Transverse colon (tissue), 4 donors: ENCODE data around the gene DIP2B. TPM values are rescaled to one million over a fixed set of nuclear protein-coding genes. Genes with fewer than 3 reads are reported as not detected.

Experiments used
- DNase-seq: peaks from one replicate; pipeline ENCODE4 v3.0.0-alpha.2; 2019
- H3K27ac ChIP-seq, 4 donors: fragments of 200-600 bp; sonication (generic); 2 replicates each; pipeline ENCODE4 v1.5.1; 2016 to 2018; ENCODE audit warnings: inconsistent platforms in 4 of 4
- H3K27me3 ChIP-seq: fragments of 200-600 bp; sonication (generic); 2 replicates; pipeline ENCODE4 v1.5.1; 2017; ENCODE audit warnings: inconsistent platforms
- H3K36me3 ChIP-seq, 4 donors: fragments of 200-600 bp; sonication (generic); 2 replicates each; pipeline ENCODE4 v1.5.1; 2017 to 2019; ENCODE audit warnings: inconsistent platforms in 4 of 4
- H3K4me1 ChIP-seq, 4 donors: fragments of 200-600 bp; sonication (generic); 2 replicates each; pipeline ENCODE4 v1.5.1; 2017 to 2020; ENCODE audit warnings: inconsistent platforms in 4 of 4
- H3K4me3 ChIP-seq, 4 donors: fragments of 200-600 bp; sonication (generic); 1 replicate in 1 of 4; 2 replicates in 3 of 4; pipeline versions ENCODE4 v1.5.1 to v1.6.1; 2017 to 2019; ENCODE audit warnings: inconsistent platforms in 4 of 4
- H3K9me3 ChIP-seq, 2 donors: fragments of 200-600 bp; sonication (generic); 2 replicates each; pipeline ENCODE4 v1.5.1; 2017 to 2019; ENCODE audit warnings: inconsistent platforms in 2 of 2
- EP300 ChIP-seq: sonication (generic); formaldehyde crosslinking; IDR thresholded peaks from one replicate; pipeline ENCODE4 v1.6.1; 2017; ENCODE audit warnings: antibody characterized with exemption, low read depth
- POLR2A ChIP-seq: fragments of 450-650 bp; IDR thresholded peaks from one replicate; pipeline ENCODE4 v1.6.1; 2016; ENCODE audit warnings: antibody characterized with exemption, mild to moderate bottlenecking, moderate library complexity
- POLR2AphosphoS5 ChIP-seq, 3 donors: sonication (generic); formaldehyde crosslinking; IDR thresholded peaks; one replicate each; pipeline ENCODE4 v1.6.1; 2016; ENCODE audit warnings: antibody characterized with exemption in 3 of 3
- WGBS, 2 donors: methylation state at CpG; one replicate each; pipeline ENCODE4 v1.1.5; 2018; ENCODE audit warnings: low coverage in 1 of 2; 5-methylcytosine and 5-hydroxymethylcytosine counted together
- in situ Hi-C, 4 donors: fragments of 200-750 bp; cut with MboI; loops; one replicate each; pipeline versions ENCODE4 v1.15.0 to v1.15.1; 2017; ENCODE audit warnings: low sequenced_read_pairs in 3 of 4, low pct_ligation_motif_present in 1 of 4, low pct_unique_long_range_greater_than_20kb in 1 of 4
- intact Hi-C: fragments of 100-400 bp; cut with DNase I; formaldehyde crosslinking; loops from one replicate; pipeline ENCODE4 v1.15.1; 2023; ENCODE audit warnings: low total_unique reads
- total RNA-seq, 4 donors: library from RNA; depleted of rRNA; stranded (reverse); fragments of >200 nt; gene quantifications; one replicate each; pipeline ENCODE4 v1.1.0, GENCODE V29; 2016
- TF ChIP-seq, protein P1 (sequence below), 5 experiments: fragments of 200-600 bp in 3 of 5; fragments of 450-650 bp in 2 of 5; sonication (generic) in 3 of 5; IDR thresholded peaks; 1 replicate in 2 of 5; 2 replicates in 3 of 5; pipeline ENCODE4 v1.5.1; 2016 to 2017; ENCODE audit warnings: antibody characterized with exemption in 5 of 5, inconsistent platforms in 3 of 5, mild to moderate bottlenecking in 2 of 5, moderate library complexity in 1 of 5

Gene DIP2B
- total RNA-seq, 4 donors from 2014 or later, result 40.0 to 129 (median 57.9) TPM

DNA sequence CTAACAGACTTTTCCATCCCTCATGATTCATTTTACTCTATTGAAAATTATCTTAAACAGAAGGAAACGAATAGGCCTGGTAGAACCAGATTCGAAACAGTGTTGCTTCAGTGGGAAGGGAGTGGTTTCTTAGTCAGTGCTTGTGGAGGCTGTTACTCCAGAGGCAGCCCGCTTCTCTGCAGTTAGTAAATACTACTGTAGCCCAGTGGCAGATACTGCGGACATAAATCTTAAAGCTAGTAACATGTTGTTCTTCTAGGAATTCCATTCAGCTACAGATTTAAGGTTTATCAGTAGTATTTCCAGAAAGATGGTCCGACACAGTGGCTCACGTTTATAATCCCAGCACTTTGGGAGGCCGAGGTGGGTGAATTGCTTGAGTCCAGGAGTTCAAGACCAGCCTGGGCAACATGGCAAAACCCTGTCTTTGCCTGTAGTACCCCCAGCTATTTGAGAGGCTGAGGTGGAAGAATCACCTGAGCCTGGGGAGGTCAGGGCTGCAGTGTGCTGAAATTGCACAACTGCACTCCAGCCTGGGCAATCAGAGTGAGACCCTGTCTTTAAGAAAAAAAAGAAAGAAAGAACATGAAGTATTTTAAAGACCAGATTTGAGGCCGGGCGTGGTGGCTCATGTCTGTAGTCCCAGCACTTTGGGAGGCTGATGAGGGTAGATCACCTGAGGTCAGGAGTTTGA, 45.9 kb downstream of the DIP2B start:
- Histone ChIP-seq H3K4me3 (no peak overlapping the region), H3K9me3 (no peaks in the 10 kb centered on the region), H3K27me3 (no peaks in the 10 kb centered on the region), H3K4me1 (peaks cover 15 to 55% (median 37%) of the 10 kb centered on the region in 4 donors), H3K27ac (peak overlapping the region; percentile 70 to 84 (median 78)), H3K36me3 (no peaks in the 10 kb centered on the region)
- WGBS, 2 donors, result 59 to 60% methylated on average over 3 to 9 of the region's 9 CpGs
- in situ Hi-C loops, result loop anchor here in 1 of 4 donors (25.0 kb wide), 1 partner anchor 88 kb away; no protein-coding TSS in a partner anchor
- TF ChIP-seq EP300, result no peak
- TF ChIP-seq POLR2AphosphoS5 (IDR thresholded peaks at IDR 0.05), result no peak
- no peak for TF ChIP-seq POLR2A
- TF ChIP-seq, protein P1, sequence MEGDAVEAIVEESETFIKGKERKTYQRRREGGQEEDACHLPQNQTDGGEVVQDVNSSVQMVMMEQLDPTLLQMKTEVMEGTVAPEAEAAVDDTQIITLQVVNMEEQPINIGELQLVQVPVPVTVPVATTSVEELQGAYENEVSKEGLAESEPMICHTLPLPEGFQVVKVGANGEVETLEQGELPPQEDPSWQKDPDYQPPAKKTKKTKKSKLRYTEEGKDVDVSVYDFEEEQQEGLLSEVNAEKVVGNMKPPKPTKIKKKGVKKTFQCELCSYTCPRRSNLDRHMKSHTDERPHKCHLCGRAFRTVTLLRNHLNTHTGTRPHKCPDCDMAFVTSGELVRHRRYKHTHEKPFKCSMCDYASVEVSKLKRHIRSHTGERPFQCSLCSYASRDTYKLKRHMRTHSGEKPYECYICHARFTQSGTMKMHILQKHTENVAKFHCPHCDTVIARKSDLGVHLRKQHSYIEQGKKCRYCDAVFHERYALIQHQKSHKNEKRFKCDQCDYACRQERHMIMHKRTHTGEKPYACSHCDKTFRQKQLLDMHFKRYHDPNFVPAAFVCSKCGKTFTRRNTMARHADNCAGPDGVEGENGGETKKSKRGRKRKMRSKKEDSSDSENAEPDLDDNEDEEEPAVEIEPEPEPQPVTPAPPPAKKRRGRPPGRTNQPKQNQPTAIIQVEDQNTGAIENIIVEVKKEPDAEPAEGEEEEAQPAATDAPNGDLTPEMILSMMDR (IDR thresholded peaks at IDR 0.05), result no peak
- intact Hi-C loops, result no loop called here
- peak; percentile 53 for DNase-seq

DNA sequence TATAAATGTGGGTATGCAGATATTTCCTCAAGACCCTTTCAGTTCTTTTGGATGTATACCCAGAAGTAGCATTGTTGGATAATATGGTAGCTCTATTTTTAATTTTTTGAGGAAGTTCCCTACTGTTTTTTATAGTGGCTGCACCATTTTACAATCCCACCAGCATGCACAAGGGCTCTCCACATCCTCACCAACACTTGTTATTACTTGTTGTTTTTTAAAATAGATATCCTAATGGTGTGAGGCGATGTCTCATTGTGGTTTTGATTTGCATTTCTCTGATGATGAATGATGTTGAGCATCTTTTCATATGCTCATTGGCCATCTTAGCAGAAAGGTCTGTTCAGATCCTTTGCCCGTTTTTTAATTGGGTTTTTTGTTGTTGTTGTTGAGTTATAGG, 47.1 kb downstream of the DIP2B start:
- Histone ChIP-seq H3K4me3 (no peak overlapping the region), H3K4me1 (peaks cover 15 to 53% (median 28%) of the 10 kb centered on the region in 4 donors), H3K36me3 (no peaks in the 10 kb centered on the region), H3K27ac (no peak overlapping the region), H3K27me3 (no peaks in the 10 kb centered on the region), H3K9me3 (no peaks in the 10 kb centered on the region)
- in situ Hi-C loops, result loop anchor here in 1 of 4 donors (25.0 kb wide), 1 partner anchor 90 kb away; no protein-coding TSS in a partner anchor
- TF ChIP-seq POLR2AphosphoS5 (IDR thresholded peaks at IDR 0.05) (no peak), POLR2A (no peak), EP300 (no peak)
- TF ChIP-seq, protein P1 (IDR thresholded peaks at IDR 0.05), result no peak
- no peak for DNase-seq
- WGBS, 2 donors, result 86 to 100% methylated on average over 2 of the region's 2 CpGs
- intact Hi-C loops, result no loop called here

- in situ Hi-C loops, result loop anchor here in 1 of 4 donors (25.0 kb wide), 1 partner anchor 92 kb away; no protein-coding TSS in a partner anchor
- H3K9me3 ChIP-seq, result no peaks in the 10 kb centered on the region
- 90 to 96% methylated on average over 1 to 13 of the region's 13 CpGs for WGBS, 2 donors
- H3K27me3 ChIP-seq, result no peaks in the 10 kb centered on the region
- no peaks in the 10 kb centered on the region for H3K36me3 ChIP-seq
- no peak for DNase-seq
- H3K27ac ChIP-seq, result no peak overlapping the region
- H3K4me3 ChIP-seq, result no peak overlapping the region
- TF ChIP-seq POLR2AphosphoS5 (IDR thresholded peaks at IDR 0.05) (no peak), POLR2A (no peak), EP300 (no peak)
- TF ChIP-seq, protein P1 (IDR thresholded peaks at IDR 0.05), result no peak
- H3K4me1 ChIP-seq, result peaks cover 5 to 26% (median 11%) of the 10 kb centered on the region in 4 donors
- intact Hi-C loops, result no loop called here
Observed at GRCh38 chr12:50554651-50555050, 49.9 kb downstream of the DIP2B start.

- Histone ChIP-seq H3K4me1 (peaks cover 0 to 18% (median 4%) of the 10 kb centered on the region in 4 donors), H3K4me3 (no peak overlapping the region), H3K9me3 (no peaks in the 10 kb centered on the region), H3K27ac (no peak overlapping the region), H3K36me3 (no peaks in the 10 kb centered on the region), H3K27me3 (no peaks in the 10 kb centered on the region)
- in situ Hi-C loops, result loop anchor here in 1 of 4 donors (25.0 kb wide), 1 partner anchor 93 kb away; no protein-coding TSS in a partner anchor
- intact Hi-C loops, result no loop called here
- no peak for TF ChIP-seq POLR2A
- TF ChIP-seq, protein P1 (IDR thresholded peaks at IDR 0.05), result no peak
- no peak for TF ChIP-seq EP300
- TF ChIP-seq POLR2AphosphoS5 (IDR thresholded peaks at IDR 0.05), result no peak
- no peak for DNase-seq
- whole genome bisulfite sequencing, 2 donors, result 86 to 91% methylated on average over 3 to 4 of the region's 4 CpGs
Observed at GRCh38 chr12:50555471-50555885, 50.7 kb downstream of the DIP2B start.
